SK-N-SH treated with all-trans-retinoic acid at 6 μM for 48 hours (cell line): ENCODE results near the gene TRAPPC6A.

ENCODE experiments used
- BACH2 ChIP-seq: fragments of 250-450 bp; sonication (Bioruptor Pico); IDR thresholded peaks from 2 replicates; pipeline ENCODE4 v1.9.0; 2021; ENCODE audit warnings: mild to moderate bottlenecking, borderline replicate concordance
- CSDC2 ChIP-seq: fragments of 250-450 bp; sonication (Bioruptor Pico); IDR thresholded peaks from 2 replicates; pipeline ENCODE4 v1.5.0; 2020; ENCODE audit warnings: mild to moderate bottlenecking, moderate library complexity
- CSRNP3 ChIP-seq: fragments of 250-450 bp; sonication (Bioruptor Pico); IDR thresholded peaks from 2 replicates; pipeline ENCODE4 v1.5.1; 2021; ENCODE audit warnings: mild to moderate bottlenecking, moderate library complexity
- GLIS3 ChIP-seq: fragments of 250-450 bp; sonication (Bioruptor Pico); IDR thresholded peaks from 2 replicates; pipeline ENCODE4 v1.5.0; 2020; ENCODE audit warnings: mild to moderate bottlenecking, moderate library complexity
- POU6F1 ChIP-seq: fragments of 250-450 bp; sonication (Bioruptor Pico); IDR thresholded peaks from 2 replicates; pipeline ENCODE4 v1.8.0; 2021; ENCODE audit warnings: low read depth, mild to moderate bottlenecking, moderate library complexity, borderline replicate concordance
- ZFP3 ChIP-seq: fragments of 250-450 bp; sonication (Bioruptor Pico); IDR thresholded peaks from 2 replicates; pipeline ENCODE4 v1.5.0; 2020; ENCODE audit warnings: mild to moderate bottlenecking, moderate library complexity
- ZFP30 ChIP-seq: fragments of 450-650 bp; formaldehyde crosslinking; IDR thresholded peaks from 2 replicates; pipeline ENCODE4 v1.5.0; 2022; ENCODE audit warnings: mild to moderate bottlenecking, moderate library complexity
- ZNF70 ChIP-seq: fragments of 450-650 bp; formaldehyde crosslinking; IDR thresholded peaks from 2 replicates; pipeline ENCODE4 v1.5.0; 2020; ENCODE audit warnings: mild to moderate bottlenecking, moderate library complexity

GRCh38 chr19:45175515-45176345 is 2.3 kb downstream of the TRAPPC6A start:
- TF ChIP-seq CSDC2 (CRISPR knock-in tag) (no peak), BACH2 (CRISPR knock-in tag) (no peak), ZFP3 (CRISPR knock-in tag) (no peak), POU6F1 (CRISPR knock-in tag) (no peak), GLIS3 (no peak), ZNF70 (CRISPR knock-in tag) (no peak), ZFP30 (CRISPR knock-in tag) (no peak), CSRNP3 (CRISPR knock-in tag) (no peak)
